ENCODE data around the gene DSE. TPM values are rescaled to one million over a fixed set of nuclear protein-coding genes. Genes with fewer than 3 reads are reported as not detected.

Gene DSE
- total and polyA plus RNA-seq, 9 donors = 23.1 to 61.6 (median 40.6) TPM

- intact Hi-C loops (cut with DNase I) = no loop called here
- WGBS, 3 donors = 61 to 82% (median 67%) methylated on average over 12 of the region's 12 CpGs
- no peaks in the 10 kb centered on the region for H3K9me3 ChIP-seq
- TF ChIP-seq CTCF (IDR thresholded peaks at IDR 0.05) (no peak), POLR2A (IDR thresholded peaks at IDR 0.05) (no peak), EP300 (IDR thresholded peaks at IDR 0.05) (no peak)
- H3K4me1 ChIP-seq (ENCODE audit: insufficient read depth) = peaks cover 13% of the 10 kb centered on the region
- H3K4me3 ChIP-seq = no peak overlapping the region
- H3K27ac ChIP-seq = no peak overlapping the region
- no peaks in the 10 kb centered on the region for H3K27me3 ChIP-seq
- no peak for DNase-seq
- no peaks in the 10 kb centered on the region for H3K36me3 ChIP-seq
Observed at GRCh38 chr6:116399287-116399686, 28.5 kb downstream of the DSE start.

GRCh38 chr6:116400328-116400727 is 29.6 kb downstream of the DSE start:
- no peak for DNase-seq
- intact Hi-C loops (cut with DNase I) = no loop called here
- Histone ChIP-seq H3K27me3 (no peaks in the 10 kb centered on the region), H3K27ac (no peak overlapping the region), H3K4me3 (no peak overlapping the region), H3K36me3 (no peaks in the 10 kb centered on the region), H3K9me3 (no peaks in the 10 kb centered on the region), H3K4me1 (ENCODE audit: insufficient read depth) (peaks cover 17% of the 10 kb centered on the region)
- WGBS, 3 donors = 14 to 38% (median 19%) methylated on average over 1 of the region's 1 CpG
- TF ChIP-seq EP300 (IDR thresholded peaks at IDR 0.05) = no peak
- TF ChIP-seq CTCF (IDR thresholded peaks at IDR 0.05) = no peak
- no peak for TF ChIP-seq POLR2A (IDR thresholded peaks at IDR 0.05)

- H3K4me3 ChIP-seq = no peak overlapping the region
- intact Hi-C loops (cut with DNase I) = no loop called here
- H3K36me3 ChIP-seq = no peaks in the 10 kb centered on the region
- no peak for DNase-seq
- peaks cover 21% of the 10 kb centered on the region for H3K4me1 ChIP-seq (ENCODE audit: insufficient read depth)
- no peaks in the 10 kb centered on the region for H3K9me3 ChIP-seq
- TF ChIP-seq POLR2A (IDR thresholded peaks at IDR 0.05) (no peak), CTCF (IDR thresholded peaks at IDR 0.05) (no peak), EP300 (IDR thresholded peaks at IDR 0.05) (no peak)
- WGBS, 3 donors = 63 to 73% (median 68%) methylated on average over 2 of the region's 2 CpGs
- no peaks in the 10 kb centered on the region for H3K27me3 ChIP-seq
- no peak overlapping the region for H3K27ac ChIP-seq
Observed at GRCh38 chr6:116402108-116402937, 31.6 kb downstream of the DSE start.

GRCh38 chr6:116403205-116403604 is 32.5 kb downstream of the DSE start:
- Histone ChIP-seq H3K4me3 (no peak overlapping the region), H3K4me1 (ENCODE audit: insufficient read depth) (peaks cover 19% of the 10 kb centered on the region), H3K27me3 (no peaks in the 10 kb centered on the region), H3K36me3 (no peaks in the 10 kb centered on the region), H3K9me3 (no peaks in the 10 kb centered on the region), H3K27ac (no peak overlapping the region)
- WGBS, 3 donors = 56 to 74% (median 65%) methylated on average over 1 of the region's 1 CpG
- intact Hi-C loops (cut with DNase I) = no loop called here
- no peak for DNase-seq
- no peak for TF ChIP-seq CTCF (IDR thresholded peaks at IDR 0.05)
- no peak for TF ChIP-seq EP300 (IDR thresholded peaks at IDR 0.05)
- TF ChIP-seq POLR2A (IDR thresholded peaks at IDR 0.05) = no peak
